H1 (cell line): ENCODE data around the gene IQGAP1. TPM values are rescaled to one million over a fixed set of nuclear protein-coding genes. Genes with fewer than 3 reads are reported as not detected.

ENCODE experiments used
- CTCF ChIA-PET: fragments of 300-600 bp; sonication (Branson Sonifier 250); formaldehyde crosslinking; loops from one replicate; lab custom pipeline; 2021; ENCODE audit not compliant: partially characterized antibody; lab: Charles Lee
- POLR2A ChIA-PET: fragments of 300-600 bp; sonication (Branson Sonifier 250); formaldehyde crosslinking; loops from one replicate; lab custom pipeline; 2021; ENCODE audit warnings: inconsistent platforms; ENCODE audit not compliant: partially characterized antibody; lab: Charles Lee
- DNase-seq, 2 experiments: peaks; one replicate each; pipeline versions ENCODE4 v3.0.0 to v3.0.0-alpha.2; 2010 to 2022; ENCODE audit warnings: low spot score in 2 of 2, low read depth in 1 of 2, mixed read lengths in 1 of 2
- FAIRE-seq: peaks from 2 replicates; lab custom pipeline; 2011; peaks lifted over from hg19 to GRCh38; lab: Jason Lieb, UNC
- H2AFZ ChIP-seq: 2 replicates; pipeline ENCODE4 v1.8.1; 2012; ENCODE audit warnings: low read length, inconsistent platforms
- H2AK5ac ChIP-seq: 2 replicates; pipeline ENCODE4 v1.6.1; 2013; ENCODE audit warnings: low read depth, low read length
- H2BK120ac ChIP-seq: replicated peaks from 2 replicates; pipeline ENCODE3; 2013; ENCODE audit warnings: low read depth, low read length, inconsistent platforms
- H2BK12ac ChIP-seq: 2 replicates; pipeline ENCODE4 v1.6.1; 2013; ENCODE audit warnings: low read depth, low read length
- H2BK15ac ChIP-seq: 2 replicates; pipeline ENCODE4 v1.6.1; 2013; ENCODE audit warnings: low read length
- H2BK20ac ChIP-seq: 2 replicates; pipeline ENCODE4 v1.6.1; 2013; ENCODE audit warnings: low read length
- H2BK5ac ChIP-seq: 2 replicates; pipeline ENCODE4 v1.6.1; 2013; ENCODE audit warnings: low read depth, low read length
- H3K14ac ChIP-seq: 2 replicates; pipeline ENCODE4 v1.6.1; 2013; ENCODE audit warnings: inconsistent platforms; ENCODE audit not compliant: insufficient read length
- H3K18ac ChIP-seq: 2 replicates; pipeline ENCODE4 v1.6.1; 2013; ENCODE audit warnings: low read length; ENCODE audit errors: extremely low read depth
- H3K23ac ChIP-seq: 2 replicates; pipeline ENCODE4 v1.6.1; 2013; ENCODE audit warnings: inconsistent platforms; ENCODE audit not compliant: insufficient read length
- H3K23me2 ChIP-seq: 2 replicates; pipeline ENCODE4 v1.6.1; 2013; ENCODE audit warnings: low read depth, low read length
- H3K27ac ChIP-seq: 2 replicates; pipeline ENCODE4 v1.6.1; 2011; ENCODE audit warnings: low read depth, low read length, inconsistent platforms
- H3K27me3 ChIP-seq, 4 experiments: replicated peaks in 1 of 4; 1 replicate in 1 of 4; 2 replicates in 3 of 4; pipeline versions ENCODE4 v1.6.1 to v1.8.1; 2011 to 2013; ENCODE audit warnings: low read length in 3 of 4, mild to moderate bottlenecking in 3 of 4, inconsistent platforms in 2 of 4, mixed read lengths in 2 of 4, moderate library complexity in 1 of 4; ENCODE audit not compliant: control insufficient read depth in 3 of 4, insufficient read depth in 3 of 4; ENCODE audit errors: extremely low read depth in 1 of 4
- H3K36me3 ChIP-seq, 4 experiments: 2 replicates each; pipeline versions ENCODE4 v1.6.1 to v1.8.1; 2011 to 2013; ENCODE audit warnings: mild to moderate bottlenecking in 4 of 4, low read length in 3 of 4, moderate library complexity in 2 of 4, control low read depth in 1 of 4, inconsistent platforms in 1 of 4; ENCODE audit not compliant: insufficient read depth in 4 of 4, control insufficient read depth in 2 of 4
- H3K4ac ChIP-seq: replicated peaks from 2 replicates; pipeline ENCODE3; 2013; ENCODE audit warnings: low read length, low read depth, mixed read lengths, inconsistent platforms; ENCODE audit not compliant: insufficient read length
- H3K4me1 ChIP-seq, 4 experiments: replicated peaks in 1 of 4; 1 replicate in 1 of 4; 2 replicates in 3 of 4; pipeline versions ENCODE4 v1.6.1 to v1.8.1; 2011 to 2013; ENCODE audit warnings: low read length in 3 of 4, inconsistent platforms in 2 of 4, mixed read lengths in 1 of 4; ENCODE audit not compliant: insufficient read depth in 4 of 4, control insufficient read depth in 3 of 4
- H3K4me2 ChIP-seq, 2 experiments: 2 replicates each; pipeline versions ENCODE4 v1.6.1 to v1.8.1; 2011 to 2013; ENCODE audit warnings: low read depth in 2 of 2, low read length in 2 of 2, control low read depth in 1 of 2, inconsistent platforms in 1 of 2, mild to moderate bottlenecking in 1 of 2; ENCODE audit not compliant: insufficient read depth in 1 of 2
- H3K4me3 ChIP-seq, 4 experiments: fragments of 200-600, 300-600 bp in 1 of 4; sonication (generic), shearing (Covaris generic), sonication (Bioruptor Twin) in 1 of 4; 2 replicates each; pipeline versions ENCODE4 v1.5.1 to v1.8.1; 2011 to 2016; ENCODE audit warnings: low read length in 4 of 4, low read depth in 3 of 4, control low read depth in 2 of 4, inconsistent platforms in 2 of 4, mild to moderate bottlenecking in 2 of 4, mixed read lengths in 1 of 4, moderate library complexity in 1 of 4; ENCODE audit not compliant: insufficient read depth in 2 of 4; ENCODE audit errors: extremely low read depth in 1 of 4
- H3K56ac ChIP-seq: replicated peaks from 2 replicates; pipeline ENCODE3; 2013; ENCODE audit warnings: low read depth, mild to moderate bottlenecking, mixed read lengths, low read length, inconsistent platforms; ENCODE audit not compliant: insufficient read length
- H3K79me1 ChIP-seq: 2 replicates; pipeline ENCODE4 v1.6.1; 2013; ENCODE audit warnings: low read depth, low read length, control low read depth
- H3K79me2 ChIP-seq, 2 experiments: 2 replicates each; pipeline versions ENCODE4 v1.6.1 to v1.8.1; 2012 to 2013; ENCODE audit warnings: low read length in 2 of 2, mild to moderate bottlenecking in 2 of 2, inconsistent platforms in 1 of 2; ENCODE audit not compliant: insufficient read depth in 2 of 2, control insufficient read depth in 1 of 2
- H3K9ac ChIP-seq, 4 experiments: replicated peaks in 1 of 4; 1 replicate in 1 of 4; 2 replicates in 3 of 4; pipeline versions ENCODE4 v1.6.1 to v1.8.1; 2011 to 2013; ENCODE audit warnings: low read depth in 3 of 4, low read length in 3 of 4, control low read depth in 2 of 4, mild to moderate bottlenecking in 2 of 4, moderate library complexity in 2 of 4, inconsistent platforms in 1 of 4; ENCODE audit errors: extremely low read depth in 1 of 4
- H3K9me3 ChIP-seq, 2 experiments: 2 replicates each; pipeline versions ENCODE4 v1.6.1 to v1.8.1; 2012 to 2013; ENCODE audit warnings: mild to moderate bottlenecking in 2 of 2, moderate library complexity in 2 of 2, control low read depth in 1 of 2, inconsistent platforms in 1 of 2, low read depth in 1 of 2, low read length in 1 of 2, mixed read lengths in 1 of 2; ENCODE audit not compliant: insufficient read depth in 2 of 2
- H4K20me1 ChIP-seq, 2 experiments: replicated peaks in 1 of 2; 2 replicates each; pipeline versions ENCODE3 to v1.8.1; 2011 to 2013; ENCODE audit warnings: inconsistent platforms in 2 of 2, low read length in 2 of 2, mild to moderate bottlenecking in 1 of 2; ENCODE audit not compliant: insufficient read depth in 2 of 2, control insufficient read depth in 1 of 2
- H4K5ac ChIP-seq: 2 replicates; pipeline ENCODE4 v1.6.1; 2013; ENCODE audit warnings: low read length, low read depth, mixed read lengths, inconsistent platforms; ENCODE audit not compliant: insufficient read length
- H4K8ac ChIP-seq: 2 replicates; pipeline ENCODE4 v1.8.0; 2013; ENCODE audit warnings: mild to moderate bottlenecking, moderate library complexity, low read length, inconsistent platforms; ENCODE audit not compliant: insufficient read depth; ENCODE audit errors: extremely low read depth
- H4K91ac ChIP-seq: replicated peaks from 2 replicates; pipeline ENCODE3; 2013; ENCODE audit warnings: low read length, mixed read lengths, inconsistent platforms; ENCODE audit not compliant: insufficient read length
- BACH1 ChIP-seq: IDR thresholded peaks from 2 replicates; pipeline ENCODE4 v1.6.1; 2012; ENCODE audit warnings: low read length, improper control_type of control experiment
- BRCA1 ChIP-seq: IDR thresholded peaks from 2 replicates; pipeline ENCODE4 v1.6.1; 2012; ENCODE audit warnings: low read depth, low read length, improper control_type of control experiment
- KDM1A ChIP-seq: fragments of 200-600, 300-600 bp; sonication (generic); IDR thresholded peaks from 2 replicates; pipeline ENCODE4 v1.7.1; 2016; ENCODE audit warnings: mild to moderate bottlenecking, low read length, borderline replicate concordance
- NANOG ChIP-seq: IDR thresholded peaks from 2 replicates; pipeline ENCODE4 v1.6.1; 2011; ENCODE audit warnings: low read length, low read depth, mild to moderate bottlenecking, inconsistent platforms; ENCODE audit not compliant: insufficient read depth, poor library complexity, severe bottlenecking
- USF2 ChIP-seq: IDR thresholded peaks from 2 replicates; pipeline ENCODE4 v1.6.1; 2011; ENCODE audit warnings: low read length, improper control_type of control experiment
- WGBS, 2 experiments: shearing (Covaris generic) in 1 of 2; methylation state at CpG; one replicate each; pipeline versions ENCODE4 v1.1.6 to v1.1.7; 2013 to 2015; ENCODE audit warnings: low lambda C conversion rate in 2 of 2, mixed read lengths in 2 of 2, inconsistent platforms in 1 of 2, low coverage in 1 of 2, missing lambda C conversion rate in 1 of 2; ENCODE audit not compliant: insufficient replicate concordance in 2 of 2, insufficient coverage in 1 of 2, insufficient read length in 1 of 2; ENCODE audit errors: extremely low coverage in 1 of 2, missing lambda C conversion rate in 1 of 2; 5-methylcytosine and 5-hydroxymethylcytosine counted together
- polyA plus RNA-seq, 7 experiments: library from polyadenylated mRNA; depleted of rRNA in 3 of 7; stranded (reverse) in 5 of 7; unstranded in 2 of 7; fragments of >200 nt in 5 of 7; fragments of 200-250 nt in 2 of 7; gene quantifications; 1 replicate in 5 of 7; 2 replicates in 1 of 7; 4 replicates in 1 of 7; pipeline versions ENCODE4 v1.2.1 to v1.2.3, GENCODE V29; 2011 to 2013; ENCODE audit warnings: missing spikeins in 2 of 7, mixed read lengths in 2 of 7
- total RNA-seq: library from RNA; stranded (reverse); fragmentation: NEBNext Ultra II Directional; extraction: Animal tissue kit (Norgen Biotek cat#: 25700); gene quantifications from 2 replicates; pipeline ENCODE4 v1.2.1, GENCODE V29; 2021

The IQGAP1 gene
- total and polyA plus RNA-seq, 2 of the 8 experiments (the other 6 are each of a cell fraction or from before 2014, with no cell fraction given), result 56.0 to 138 TPM

GRCh38 chr15:90550919-90551318, 162.9 kb downstream of the IQGAP1 start:
- TF ChIP-seq KDM1A (no peak), NANOG (no peak), BRCA1 (no peak), BACH1 (no peak), USF2 (no peak)
- TF ChIP-seq, all 59 proteins: peak for 0
- no peak overlapping the region for H3K27ac ChIP-seq
- FAIRE-seq, result no peak

More at GRCh38 chr15:90550919-90551318, 162.9 kb downstream of the IQGAP1 start:
- Histone ChIP-seq H3K23me2 (no peaks in the 10 kb centered on the region), H3K4ac (no peak overlapping the region), H4K20me1 (no peaks in the 10 kb centered on the region), H3K23ac (no peak overlapping the region), H3K9ac (no peak overlapping the region), H3K18ac (no peak overlapping the region), H3K9me3 (no peaks in the 10 kb centered on the region), H2AK5ac (no peak overlapping the region), H2BK15ac (no peak overlapping the region), H3K4me1 (no peaks in the 10 kb centered on the region), H3K79me1 (no peaks in the 10 kb centered on the region), H4K8ac (no peak overlapping the region), H3K79me2 (no peaks in the 10 kb centered on the region), H2BK120ac (no peak overlapping the region), H3K4me2 (no peak overlapping the region), H2BK12ac (no peak overlapping the region), H3K4me3 (no peak overlapping the region), H2AFZ (no peak overlapping the region), H4K5ac (no peak overlapping the region), H2BK5ac (no peak overlapping the region), H4K91ac (no peak overlapping the region), H3K36me3 (no peaks in the 10 kb centered on the region), H3K27me3 (no peaks in the 10 kb centered on the region), H3K56ac (no peak overlapping the region), H3K14ac (no peak overlapping the region), H2BK20ac (no peak overlapping the region)
- ChIA-PET POLR2A (no interaction called here), CTCF (no interaction called here)
- DNase-seq, result no peak
- WGBS, 2 experiments, result 93% methylated on average over 6 of the region's 6 CpGs; no CpG with 5 or more reads in 1 of the 2 experiments
